HCEC 1CT (cell line): ENCODE results near the gene CPAMD8.
"Not testable (repeated sequence)": the region's sequence is repeated elsewhere in the genome, so short reads cannot be mapped to it uniquely, and the experiment has no call there.

Experiments used
- DNase-seq: peaks from one replicate; pipeline ENCODE4 v3.0.0-alpha.2; 2017

CPAMD8 gene

DNA sequence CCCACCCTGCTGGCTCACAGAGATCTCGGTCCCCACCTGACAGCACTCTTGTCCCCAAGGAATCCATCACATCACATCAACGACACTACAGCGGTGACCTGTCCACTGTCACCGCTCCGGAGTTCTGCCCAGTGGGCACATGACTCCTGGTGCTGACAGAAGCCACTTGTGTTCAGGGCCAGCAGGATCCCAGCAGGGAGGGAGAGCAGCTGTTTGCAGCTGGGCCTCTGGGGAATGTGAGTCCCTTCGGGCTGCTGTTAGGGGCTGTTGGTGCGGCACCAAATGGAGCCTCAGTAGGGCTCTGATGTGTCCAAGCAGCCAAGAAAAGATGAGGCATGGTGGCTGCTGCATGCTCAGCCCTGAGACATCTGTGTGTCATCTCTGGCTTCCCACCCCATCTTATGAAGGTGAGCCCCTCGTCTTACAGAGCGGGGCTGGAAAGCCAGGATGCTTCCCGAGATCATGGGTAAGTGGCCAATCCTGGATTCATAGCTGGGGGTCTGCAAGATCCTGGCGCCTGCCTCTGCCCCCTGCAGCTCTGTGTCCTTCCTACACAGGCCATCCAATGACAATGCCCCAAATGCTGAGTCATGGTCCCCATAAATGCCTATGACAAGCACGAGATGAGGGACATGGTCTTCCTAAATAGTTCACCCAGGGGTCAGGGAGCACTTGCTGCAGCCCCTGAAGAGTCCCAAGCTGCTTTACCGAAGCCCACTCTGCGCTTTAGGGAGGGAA lies 81.8 kb downstream of the CPAMD8 start:
- DNase-seq: no peak

- no peak for DNase-seq
Measured at GRCh38 chr19:16943942-16944625, 82.5 kb downstream of the CPAMD8 start.

DNA sequence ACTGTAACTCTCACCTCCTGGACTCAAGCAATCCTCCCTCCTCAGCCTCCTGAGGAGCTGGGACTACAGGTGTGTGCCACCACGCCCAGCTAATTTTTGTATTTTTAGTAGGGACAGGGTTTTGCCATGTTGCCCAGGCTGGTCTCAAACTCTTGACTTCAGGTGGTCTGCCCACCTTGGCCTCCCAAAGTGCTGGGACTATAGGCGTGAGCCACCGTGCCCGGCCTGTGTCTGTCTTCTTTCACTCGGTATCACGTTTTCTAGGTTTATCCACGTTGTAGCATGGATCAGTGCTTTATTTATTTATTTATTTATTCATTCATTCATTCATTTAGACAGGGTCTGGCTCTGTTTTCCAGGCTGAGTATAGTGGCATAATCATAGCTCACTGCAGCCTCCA lies 83.5 kb downstream of the CPAMD8 start:
- DNase-seq: not testable (repeated sequence)

DNA sequence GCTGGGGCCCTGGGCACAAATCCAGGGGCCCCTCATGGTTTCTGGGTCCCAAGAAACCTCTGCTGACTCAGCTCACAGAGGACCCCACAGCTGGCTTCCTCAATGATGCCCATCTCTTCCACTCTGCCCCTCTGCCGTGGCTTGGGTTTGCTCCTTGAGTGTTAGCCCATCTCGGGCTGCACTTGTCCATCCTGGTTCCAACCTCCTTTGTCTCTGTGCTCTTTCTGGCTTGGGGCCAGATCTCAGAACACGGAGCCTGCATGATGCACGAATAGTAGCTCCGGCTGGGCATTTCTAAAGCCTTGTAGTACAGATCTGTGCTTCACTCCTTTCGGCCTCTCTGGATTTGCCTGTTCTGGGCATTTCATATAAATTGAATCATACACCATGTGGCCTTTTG lies 84.0 kb downstream of the CPAMD8 start:
- no peak for DNase-seq

DNA sequence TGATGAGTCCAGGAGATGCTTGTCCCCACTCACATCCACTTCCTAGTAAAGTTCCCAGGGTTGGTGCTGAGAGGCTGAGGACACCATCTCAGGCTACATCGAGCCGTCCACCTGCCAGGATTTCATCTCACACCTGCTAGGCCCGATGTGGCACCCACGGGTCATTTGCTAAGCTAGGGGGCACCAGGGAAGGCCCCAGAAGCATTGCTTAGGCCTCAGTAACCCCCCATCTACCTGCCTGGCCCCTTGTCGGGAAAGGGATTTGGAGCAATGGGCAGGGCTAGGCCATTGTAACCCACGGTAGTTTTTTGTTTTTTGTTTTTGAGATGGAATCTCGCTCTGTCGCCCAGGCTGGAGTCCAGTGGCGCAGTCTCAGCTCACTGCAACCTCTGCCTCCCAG lies 86.0 kb downstream of the CPAMD8 start:
- DNase-seq: no peak

GRCh38 chr19:16940063-16940462 lies 86.5 kb downstream of the CPAMD8 start:
- not testable (repeated sequence) for DNase-seq

GRCh38 chr19:16938211-16938610 lies 88.4 kb downstream of the CPAMD8 start:
- DNase-seq: no peak

GRCh38 chr19:16937796-16938195 lies 88.8 kb downstream of the CPAMD8 start:
- DNase-seq: not testable (repeated sequence)

DNA sequence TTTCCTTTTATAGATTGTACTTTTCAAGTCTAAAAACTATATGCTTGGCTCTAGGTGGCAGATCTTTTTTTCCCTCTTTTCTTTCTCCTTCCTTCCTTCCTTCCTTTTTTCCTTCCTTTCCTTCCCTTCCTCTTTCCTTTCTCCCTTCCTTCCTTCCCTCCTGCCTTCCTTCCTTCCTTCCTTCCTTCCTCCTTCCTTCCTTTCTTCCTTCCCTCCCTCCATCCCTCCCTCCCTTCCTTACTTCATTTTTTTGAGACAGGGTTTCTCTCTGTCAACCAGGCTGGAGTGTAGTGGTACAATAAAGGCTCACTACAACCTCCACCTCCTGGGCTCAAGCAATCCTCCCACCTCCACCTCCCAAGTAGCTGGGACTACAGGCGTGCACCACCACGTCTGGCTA lies 89.7 kb downstream of the CPAMD8 start:
- DNase-seq: no peak

DNA sequence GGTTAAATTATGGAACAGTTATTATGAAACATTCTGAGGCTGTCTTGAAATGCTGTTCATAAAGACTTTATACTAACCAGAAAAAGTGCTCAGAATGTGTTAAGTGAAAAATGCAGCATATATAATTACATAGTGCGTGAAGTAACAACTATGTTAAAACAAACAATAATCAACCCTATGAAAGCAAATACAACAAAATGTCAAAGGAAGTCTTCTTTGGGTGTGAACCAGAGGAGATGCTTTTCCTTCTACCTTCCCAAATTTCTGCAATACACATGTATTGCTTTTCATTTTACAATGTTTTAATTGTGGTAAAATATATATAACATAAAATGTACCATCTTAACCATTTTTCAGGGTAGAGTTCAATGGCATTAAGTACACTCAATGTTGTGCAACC lies 92.1 kb downstream of the CPAMD8 start:
- no peak for DNase-seq

- DNase-seq: no peak
Measured at GRCh38 chr19:16931306-16931705, 95.3 kb downstream of the CPAMD8 start.

GRCh38 chr19:16930753-16931152 lies 95.9 kb downstream of the CPAMD8 start:
- DNase-seq: no peak

GRCh38 chr19:16928916-16929315 lies 97.7 kb downstream of the CPAMD8 start:
- no peak for DNase-seq

DNA sequence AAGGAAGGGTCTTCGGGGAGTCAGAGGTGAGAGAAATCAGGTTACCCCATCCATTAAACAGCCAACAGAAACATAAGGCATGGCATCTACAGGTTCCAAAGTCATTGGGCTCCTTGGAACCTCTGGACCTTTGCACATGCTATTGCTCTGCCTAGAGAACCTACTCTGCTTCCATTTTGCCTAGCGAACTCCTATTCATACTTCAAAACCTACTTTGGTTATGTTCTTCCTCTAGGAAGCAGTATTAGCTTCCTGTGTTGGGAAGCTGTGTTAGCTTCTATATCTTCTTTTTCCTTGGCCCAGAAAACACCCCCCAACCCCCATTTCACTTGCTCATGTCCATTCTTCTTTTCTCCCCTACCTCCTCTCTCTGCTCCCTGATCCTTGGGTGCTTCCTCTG lies 98.3 kb downstream of the CPAMD8 start:
- DNase-seq: no peak

- no peak for DNase-seq
Measured at GRCh38 chr19:16927883-16928282, 98.7 kb downstream of the CPAMD8 start.

- DNase-seq: no peak
Measured at GRCh38 chr19:16922949-16923348, 103.7 kb downstream of the CPAMD8 start.

DNA sequence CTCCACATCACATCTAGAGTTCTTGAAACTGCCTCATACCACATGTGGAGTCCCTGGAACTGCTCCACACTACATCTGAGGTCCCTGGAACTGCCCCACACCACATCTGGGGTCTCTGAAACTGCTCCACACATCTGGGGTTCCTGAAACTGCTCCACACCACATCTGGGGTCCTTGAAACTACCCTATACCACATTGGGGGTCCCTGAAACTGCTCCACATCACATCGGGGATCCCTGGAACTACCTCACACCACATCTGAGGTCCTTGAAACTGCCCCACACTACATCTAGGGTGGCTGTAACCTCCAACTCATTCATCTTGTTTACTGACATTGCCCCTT lies 104.0 kb downstream of the CPAMD8 start:
- DNase-seq: no peak

GRCh38 chr19:16921766-16922591 lies 104.6 kb downstream of the CPAMD8 start:
- no peak for DNase-seq

GRCh38 chr19:16920816-16921529 lies 105.6 kb downstream of the CPAMD8 start:
- peak; percentile 93 for DNase-seq

DNA sequence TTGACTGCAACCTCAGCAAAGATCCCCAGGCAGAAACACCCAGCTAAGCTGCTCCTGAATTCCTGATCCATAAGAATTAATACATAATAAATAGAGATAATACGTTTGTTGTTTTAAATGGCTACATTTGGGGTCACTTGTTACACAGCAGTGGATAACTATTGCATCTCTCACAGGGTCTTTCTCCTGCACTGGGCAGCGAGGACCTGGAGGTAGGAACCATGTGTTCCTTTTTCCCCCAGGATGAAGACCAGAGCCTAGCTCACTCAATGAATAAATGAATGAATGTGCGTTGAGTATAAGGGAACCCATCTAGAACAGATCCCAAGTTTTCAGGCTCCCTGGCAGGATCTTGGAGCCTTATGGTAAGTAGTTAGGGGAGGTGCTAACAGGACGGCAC lies 107.1 kb downstream of the CPAMD8 start:
- no peak for DNase-seq

DNA sequence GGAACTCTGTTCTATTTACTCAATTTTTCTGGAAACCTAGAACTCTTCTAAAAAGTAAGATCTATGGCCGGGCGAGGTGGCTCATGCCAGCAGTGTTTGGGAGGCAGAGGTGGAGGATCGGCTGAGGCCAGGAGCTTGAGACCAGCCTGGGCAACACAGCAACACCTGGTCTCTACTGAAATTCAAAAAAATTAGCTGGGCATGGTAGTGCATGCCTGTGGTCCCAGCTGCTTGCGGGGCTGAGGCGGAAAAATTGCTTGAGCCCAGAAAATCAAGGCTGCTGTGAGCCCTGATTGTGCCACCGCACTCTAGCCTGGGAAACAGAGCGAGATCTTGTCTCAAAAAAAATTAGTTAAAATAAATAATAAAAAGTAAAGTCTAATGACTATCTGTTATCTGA lies 109.2 kb downstream of the CPAMD8 start:
- DNase-seq: no peak

GRCh38 chr19:16915734-16916133 lies 110.9 kb downstream of the CPAMD8 start:
- no peak for DNase-seq

DNA sequence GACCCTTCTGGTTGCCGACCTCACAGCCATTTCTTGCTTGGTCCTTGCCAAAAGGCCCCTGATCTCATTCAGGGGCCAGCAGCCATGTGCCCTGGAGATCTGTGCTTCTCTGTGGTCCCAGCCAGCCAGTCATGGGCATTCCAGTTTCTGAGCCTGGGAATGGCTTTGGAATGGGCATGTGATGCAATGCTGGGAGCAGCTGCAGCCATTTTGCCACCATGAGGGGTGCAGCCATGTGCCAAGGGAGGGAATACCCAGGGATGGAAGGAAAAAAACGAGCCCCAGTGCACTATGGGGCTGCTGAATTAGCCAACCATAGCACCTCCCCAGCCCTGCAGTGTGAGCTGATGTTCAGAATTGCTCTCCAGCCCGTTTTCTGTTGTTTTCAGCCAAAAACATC lies 111.5 kb downstream of the CPAMD8 start:
- DNase-seq: no peak
